Measurements from ENCODE around the gene GOSR2. TPM values are rescaled to one million over a fixed set of nuclear protein-coding genes. Genes with fewer than 3 reads are reported as not detected.

The GOSR2 gene
- total RNA-seq, 1 experiment from 2014 or later: 48.4 TPM

- no peak within 1 kb of the TSS for H3K9ac ChIP-seq (ENCODE audit: low read length)
- H2AFZ ChIP-seq (ENCODE audit: low read length): peak within 1 kb of the TSS; percentile 86
- no peaks in the 10 kb centered on the region for H3F3A ChIP-seq (ENCODE audit: low read length, unreplicated experiment)
- H3K9me2 ChIP-seq (replicated peaks; ENCODE audit: low read length): no peaks in the 10 kb centered on the region
- H3K9me3 ChIP-seq (ENCODE audit: low read length): no peaks in the 10 kb centered on the region
- ATAC-seq (peak; percentile 53), DNase-seq (peak; percentile 35)
- peaks cover 18% of the 10 kb centered on the region; the same call in 1 of the 2 replicates for H3K4me1 ChIP-seq (ENCODE audit: insufficient read depth, low read length)
- peak within 1 kb of the TSS; percentile 70 for H3K4me3 ChIP-seq (ENCODE audit: low read length)
- ChIA-PET CTCF (no interaction called here), POLR2A (ENCODE audit: unreplicated experiment) (no interaction called here)
- H3K27me3 ChIP-seq (ENCODE audit: low read length): peaks cover 34% of the 10 kb centered on the region
- intact Hi-C loops (cut with micrococcal nuclease): no loop called here
- no peaks in the 10 kb centered on the region for H3K79me2 ChIP-seq (ENCODE audit: low read length)
- TF ChIP-seq EZH2 (IDR thresholded peaks at IDR 0.05; ENCODE audit: low read length, unreplicated experiment) (no peak), EZH2phosphoT487 (IDR thresholded peaks at IDR 0.05; ENCODE audit: borderline replicate concordance, low read length) (0 out of 2 replicates have a peak, but pooled peaks have one; percentile 8)
- TF ChIP-seq, protein P1, sequence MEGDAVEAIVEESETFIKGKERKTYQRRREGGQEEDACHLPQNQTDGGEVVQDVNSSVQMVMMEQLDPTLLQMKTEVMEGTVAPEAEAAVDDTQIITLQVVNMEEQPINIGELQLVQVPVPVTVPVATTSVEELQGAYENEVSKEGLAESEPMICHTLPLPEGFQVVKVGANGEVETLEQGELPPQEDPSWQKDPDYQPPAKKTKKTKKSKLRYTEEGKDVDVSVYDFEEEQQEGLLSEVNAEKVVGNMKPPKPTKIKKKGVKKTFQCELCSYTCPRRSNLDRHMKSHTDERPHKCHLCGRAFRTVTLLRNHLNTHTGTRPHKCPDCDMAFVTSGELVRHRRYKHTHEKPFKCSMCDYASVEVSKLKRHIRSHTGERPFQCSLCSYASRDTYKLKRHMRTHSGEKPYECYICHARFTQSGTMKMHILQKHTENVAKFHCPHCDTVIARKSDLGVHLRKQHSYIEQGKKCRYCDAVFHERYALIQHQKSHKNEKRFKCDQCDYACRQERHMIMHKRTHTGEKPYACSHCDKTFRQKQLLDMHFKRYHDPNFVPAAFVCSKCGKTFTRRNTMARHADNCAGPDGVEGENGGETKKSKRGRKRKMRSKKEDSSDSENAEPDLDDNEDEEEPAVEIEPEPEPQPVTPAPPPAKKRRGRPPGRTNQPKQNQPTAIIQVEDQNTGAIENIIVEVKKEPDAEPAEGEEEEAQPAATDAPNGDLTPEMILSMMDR (conservative IDR thresholded peaks at IDR 0.05; ENCODE audit: low read depth, low read length): no peak
- no TSS peak for BruUV-seq (replicated peaks)
- peak within 1 kb of the TSS; percentile 95 for H3K4me2 ChIP-seq (ENCODE audit: low read length)
- no peaks in the 10 kb centered on the region for H3K36me3 ChIP-seq (ENCODE audit: low read depth, low read length)
- H4K20me1 ChIP-seq (ENCODE audit: low read length): no peaks in the 10 kb centered on the region
- H3K27ac ChIP-seq (ENCODE audit: low read length): no peak within 1 kb of the TSS
These were observed 56.3 kb downstream of the GOSR2 start, which contains the start of gene RPRML for GRCh38 chr17:46979147-46979863. Gene RPRML (minus strand): TSS chr17:46979253. CDS start chr17:46979007, 246 bp downstream.

DNA sequence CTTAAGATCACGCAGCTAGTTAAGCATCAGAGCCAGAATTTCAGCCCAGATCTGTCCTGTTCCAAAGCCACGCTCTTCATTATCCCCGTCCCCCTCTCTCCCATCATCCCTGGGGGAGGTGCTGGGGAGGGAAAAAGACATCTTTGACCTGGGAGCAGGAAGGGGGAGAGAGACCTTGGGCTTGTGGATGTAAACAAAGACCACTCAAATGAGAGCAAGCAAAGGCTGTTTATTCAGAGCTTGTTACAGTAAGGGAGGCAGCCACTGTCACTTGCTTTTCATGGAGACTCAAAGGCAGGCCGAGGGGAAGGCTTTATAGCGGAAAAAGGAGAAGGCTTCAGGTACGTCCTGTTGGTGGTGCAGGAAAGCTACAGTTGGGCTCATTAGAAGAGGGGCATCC, 59.6 kb downstream of the GOSR2 start:
- ATAC-seq (no peak), DNase-seq (no peak)
- no peak overlapping the region for H2AFZ ChIP-seq (ENCODE audit: low read length)
- no peak overlapping the region for H3K4me3 ChIP-seq (ENCODE audit: low read length)
- peaks cover 18% of the 10 kb centered on the region; the same call in 1 of the 2 replicates for H3K4me1 ChIP-seq (ENCODE audit: insufficient read depth, low read length)
- H4K20me1 ChIP-seq (ENCODE audit: low read length): no peaks in the 10 kb centered on the region
- TF ChIP-seq EZH2 (IDR thresholded peaks at IDR 0.05; ENCODE audit: low read length, unreplicated experiment): no peak
- TF ChIP-seq, protein P1 (conservative IDR thresholded peaks at IDR 0.05; ENCODE audit: low read depth, low read length): no peak
- TF ChIP-seq EZH2phosphoT487 (IDR thresholded peaks at IDR 0.05; ENCODE audit: borderline replicate concordance, low read length): no peak
- H3K9me2 ChIP-seq (replicated peaks; ENCODE audit: low read length): no peaks in the 10 kb centered on the region
- no peak overlapping the region for H3K4me2 ChIP-seq (ENCODE audit: low read length)
- no peaks in the 10 kb centered on the region for H3F3A ChIP-seq (ENCODE audit: low read length, unreplicated experiment)
- H3K27me3 ChIP-seq (ENCODE audit: low read length): peaks cover 28% of the 10 kb centered on the region
- H3K36me3 ChIP-seq (ENCODE audit: low read depth, low read length): no peaks in the 10 kb centered on the region
- H3K9me3 ChIP-seq (ENCODE audit: low read length): no peaks in the 10 kb centered on the region
- H3K79me2 ChIP-seq (ENCODE audit: low read length): no peaks in the 10 kb centered on the region
- intact Hi-C loops (cut with micrococcal nuclease): no loop called here
- ChIA-PET CTCF (no interaction called here), POLR2A (ENCODE audit: unreplicated experiment) (no interaction called here)
- no peak overlapping the region for H3K9ac ChIP-seq (ENCODE audit: low read length)
- H3K27ac ChIP-seq (ENCODE audit: low read length): no peak overlapping the region
- no TSS peak for BruUV-seq (replicated peaks)

GRCh38 chr17:46983782-46984181, 60.8 kb downstream of the GOSR2 start:
- H3F3A ChIP-seq (ENCODE audit: low read length, unreplicated experiment): no peaks in the 10 kb centered on the region
- H3K9me2 ChIP-seq (replicated peaks; ENCODE audit: low read length): no peaks in the 10 kb centered on the region
- ChIA-PET CTCF (no interaction called here), POLR2A (ENCODE audit: unreplicated experiment) (no interaction called here)
- intact Hi-C loops (cut with micrococcal nuclease): no loop called here
- DNase-seq: no peak
- H3K4me3 ChIP-seq (ENCODE audit: low read length): no peak overlapping the region
- H3K27me3 ChIP-seq (ENCODE audit: low read length): peaks cover 16% of the 10 kb centered on the region
- H3K36me3 ChIP-seq (ENCODE audit: low read depth, low read length): no peaks in the 10 kb centered on the region
- no peak overlapping the region for H3K9ac ChIP-seq (ENCODE audit: low read length)
- no peak for ATAC-seq
- peaks cover 7% of the 10 kb centered on the region; the same call in 1 of the 2 replicates for H3K4me1 ChIP-seq (ENCODE audit: insufficient read depth, low read length)
- no peak overlapping the region for H3K4me2 ChIP-seq (ENCODE audit: low read length)
- no peak overlapping the region for H3K27ac ChIP-seq (ENCODE audit: low read length)
- no peaks in the 10 kb centered on the region for H3K79me2 ChIP-seq (ENCODE audit: low read length)
- no TSS peak for BruUV-seq (replicated peaks)
- no peak overlapping the region for H2AFZ ChIP-seq (ENCODE audit: low read length)
- TF ChIP-seq EZH2 (IDR thresholded peaks at IDR 0.05; ENCODE audit: low read length, unreplicated experiment): no peak
- TF ChIP-seq, protein P1 (conservative IDR thresholded peaks at IDR 0.05; ENCODE audit: low read depth, low read length): no peak
- H3K9me3 ChIP-seq (ENCODE audit: low read length): no peaks in the 10 kb centered on the region
- H4K20me1 ChIP-seq (ENCODE audit: low read length): no peaks in the 10 kb centered on the region

Data from PC-3 (cell line).